WTC11 (cell line): ENCODE measurements around the gene PKLR. TPM values are rescaled to one million over a fixed set of nuclear protein-coding genes. Genes with fewer than 3 reads are reported as not detected.

Experiments
- ARID4B ChIP-seq: sonication (generic); formaldehyde crosslinking; IDR thresholded peaks from 2 replicates; pipeline ENCODE4 v1.8.0; 2023; ENCODE audit warnings: missing genetic modification reagents, mild to moderate bottlenecking, borderline replicate concordance
- ELF4 ChIP-seq: sonication (generic); formaldehyde crosslinking; IDR thresholded peaks from 2 replicates; pipeline ENCODE4 v1.8.1; 2022; ENCODE audit warnings: low read depth, mild to moderate bottlenecking, moderate library complexity, missing genetic modification reagents
- FOXP1 ChIP-seq: sonication (generic); formaldehyde crosslinking; IDR thresholded peaks from 2 replicates; pipeline ENCODE4 v1.8.0; 2022; ENCODE audit warnings: missing genetic modification reagents, mild to moderate bottlenecking, moderate library complexity, borderline replicate concordance
- GABPB1 ChIP-seq: sonication (generic); formaldehyde crosslinking; IDR thresholded peaks from 2 replicates; pipeline ENCODE4 v1.8.1; 2023; ENCODE audit warnings: mild to moderate bottlenecking, missing genetic modification reagents
- GTF2I ChIP-seq: fragments of 250-450 bp; sonication (Bioruptor Pico); conservative IDR thresholded peaks from 2 replicates; pipeline ENCODE4 v1.4.0; 2021; ENCODE audit warnings: mild to moderate bottlenecking
- IRF2 ChIP-seq: sonication (generic); formaldehyde crosslinking; IDR thresholded peaks from 2 replicates; pipeline ENCODE4 v1.8.0; 2022; ENCODE audit warnings: low read depth, missing genetic modification reagents, borderline replicate concordance
- JAZF1 ChIP-seq: fragments of 250-450 bp; sonication (Bioruptor Pico); IDR thresholded peaks from 2 replicates; pipeline ENCODE4 v1.9.0; 2021; ENCODE audit warnings: moderate library complexity, mild to moderate bottlenecking, inconsistent platforms
- MLX ChIP-seq: sonication (generic); formaldehyde crosslinking; IDR thresholded peaks from 2 replicates; pipeline ENCODE4 v1.8.1; 2023; ENCODE audit warnings: mild to moderate bottlenecking, missing genetic modification reagents, moderate library complexity
- NFATC4 ChIP-seq: fragments of 250-450 bp; sonication (Bioruptor Pico); IDR thresholded peaks from 2 replicates; pipeline ENCODE4 v1.9.0; 2021; ENCODE audit warnings: mild to moderate bottlenecking
- NFE2L1 ChIP-seq: sonication (generic); formaldehyde crosslinking; IDR thresholded peaks from 2 replicates; pipeline ENCODE4 v1.8.1; 2023; ENCODE audit warnings: missing genetic modification reagents
- NR1H2 ChIP-seq: sonication (generic); formaldehyde crosslinking; IDR thresholded peaks from 2 replicates; pipeline ENCODE4 v1.9.0; 2021; ENCODE audit warnings: mild to moderate bottlenecking, moderate library complexity, missing genetic modification reagents
- OVOL2 ChIP-seq: fragments of 250-450 bp; sonication (Bioruptor Pico); IDR thresholded peaks from 2 replicates; pipeline ENCODE4 v1.9.0; 2021; ENCODE audit warnings: mild to moderate bottlenecking, borderline replicate concordance
- SOX15 ChIP-seq: fragments of 250-450 bp; sonication (Bioruptor Pico); IDR thresholded peaks from 2 replicates; pipeline ENCODE4 v1.9.0; 2021; ENCODE audit warnings: mild to moderate bottlenecking
- USF1 ChIP-seq: sonication (generic); formaldehyde crosslinking; IDR thresholded peaks from 2 replicates; pipeline ENCODE4 v1.8.0; 2022; ENCODE audit warnings: mild to moderate bottlenecking, missing genetic modification reagents
- USF2 ChIP-seq: sonication (generic); formaldehyde crosslinking; IDR thresholded peaks from 2 replicates; pipeline ENCODE4 v1.8.1; 2023; ENCODE audit warnings: mild to moderate bottlenecking, missing genetic modification reagents, moderate library complexity
- ZBTB43 ChIP-seq: sonication (generic); formaldehyde crosslinking; IDR thresholded peaks from 2 replicates; pipeline ENCODE4 v1.8.1; 2023; ENCODE audit warnings: mild to moderate bottlenecking, missing genetic modification reagents
- ZNF219 ChIP-seq: sonication (generic); formaldehyde crosslinking; IDR thresholded peaks from 2 replicates; pipeline ENCODE4 v1.8.0; 2023; ENCODE audit warnings: missing genetic modification reagents, mild to moderate bottlenecking, borderline replicate concordance
- ZNF232 ChIP-seq: sonication (generic); formaldehyde crosslinking; IDR thresholded peaks from 2 replicates; pipeline ENCODE4 v1.8.0; 2022; ENCODE audit warnings: mild to moderate bottlenecking, missing genetic modification reagents
- ZNF281 ChIP-seq: sonication (generic); formaldehyde crosslinking; IDR thresholded peaks from 2 replicates; pipeline ENCODE4 v1.8.0; 2023; ENCODE audit warnings: mild to moderate bottlenecking, missing genetic modification reagents
- ZNF532 ChIP-seq: fragments of 250-450 bp; sonication (Bioruptor Pico); IDR thresholded peaks from 2 replicates; pipeline ENCODE4 v1.9.0; 2021; ENCODE audit warnings: mild to moderate bottlenecking, borderline replicate concordance
- total RNA-seq: library from RNA; stranded (reverse); gene quantifications from 3 replicates; pipeline ENCODE4 v1.2.3, GENCODE V29; 2021

The PKLR gene
- total RNA-seq, 1 experiment from 2014 or later: 1.5 TPM

GRCh38 chr1:155308493-155309422 lies 7.5 kb upstream of the PKLR start, which contains the start of gene FDPS (continued):
- TF ChIP-seq USF1 (CRISPR knock-in tag): peak; percentile 85
- TF ChIP-seq NR1H2: no peak
- no peak for TF ChIP-seq NFATC4 (CRISPR knock-in tag)
- no peak for TF ChIP-seq IRF2 (CRISPR knock-in tag)
- no peak for TF ChIP-seq JAZF1 (CRISPR knock-in tag)
- TF ChIP-seq GTF2I (CRISPR knock-in tag): no peak
- TF ChIP-seq OVOL2: no peak
- peak; percentile 56; the same call in 1 of the 2 replicates for TF ChIP-seq ARID4B (CRISPR knock-in tag)
- peak; percentile 80 for TF ChIP-seq USF2 (CRISPR knock-in tag)
- peak; percentile 82; the same call in 1 of the 2 replicates for TF ChIP-seq ZNF232 (CRISPR knock-in tag)
- no peak for TF ChIP-seq ZNF532
- no peak for TF ChIP-seq MLX
- no peak for TF ChIP-seq ZNF219 (CRISPR knock-in tag)
- no peak for TF ChIP-seq ELF4 (CRISPR knock-in tag)
- TF ChIP-seq ZBTB43 (CRISPR knock-in tag): 0 out of 2 replicates have a peak, but pooled peaks have one; percentile 38
- TF ChIP-seq SOX15 (CRISPR knock-in tag): no peak
- no peak for TF ChIP-seq ZNF281 (CRISPR knock-in tag)
- no peak for TF ChIP-seq FOXP1 (CRISPR knock-in tag)
- TF ChIP-seq GABPB1 (CRISPR knock-in tag): no peak
- TF ChIP-seq NFE2L1: no peak
